ENCODE data around the gene SBF1. TPM values are rescaled to one million over a fixed set of nuclear protein-coding genes. Genes with fewer than 3 reads are reported as not detected.

Gene SBF1
- polyA plus RNA-seq, 1 donor (not counting 4 experiments of a cell fraction or from before 2014, with no cell fraction given) = 16.2 TPM

- Histone ChIP-seq H3K9ac (ENCODE audit: control insufficient read depth, extremely low read depth, insufficient read depth, low read length) (no peak overlapping the region), H4K20me1 (ENCODE audit: control insufficient read depth, extremely low read depth, insufficient read depth, low read length) (no peaks in the 10 kb centered on the region), H3K4me1 (ENCODE audit: control insufficient read depth, extremely low read depth, insufficient read depth, low read length) (peaks cover 16% of the 10 kb centered on the region), H3K4me2 (ENCODE audit: control insufficient read depth, extremely low read depth, insufficient read depth, low read depth, low read length) (no peak overlapping the region), H2AFZ (ENCODE audit: control insufficient read depth, low read length) (no peak overlapping the region), H3K9me3 (ENCODE audit: control insufficient read depth, low read depth, low read length) (no peaks in the 10 kb centered on the region), H3K36me3 (ENCODE audit: control insufficient read depth in 2 of 2, extremely low read depth in 1 of 2, insufficient read depth in 2 of 2, low read length in 2 of 2) (peaks cover 22 to 33% of the 10 kb centered on the region in 2 experiments), H3K9me1 (ENCODE audit: control insufficient read depth, extremely low read depth, insufficient read depth, low read length) (no peaks in the 10 kb centered on the region), H3K79me2 (ENCODE audit: control insufficient read depth, insufficient read depth, low read length) (peaks cover 24% of the 10 kb centered on the region), H3K27ac (ENCODE audit: control insufficient read depth, insufficient read depth, low read length) (no peak overlapping the region), H3K4me3 (ENCODE audit: control insufficient read depth in 2 of 3, extremely low read depth in 1 of 3, insufficient read depth in 2 of 3, low read depth in 1 of 3, low read length in 3 of 3) (no peak overlapping the region), H3K27me3 (ENCODE audit: control insufficient read depth, extremely low read depth, insufficient read depth, low read length) (no peaks in the 10 kb centered on the region)
- no peak for FAIRE-seq
- DNase-seq (ENCODE audit: low read depth, low spot score) = no peak
- dilution Hi-C loops (cut with MboI; ENCODE audit: extremely low pct_ligation_motif_present, low sequenced_read_pairs) = no loop called here
- no peak for TF ChIP-seq CTCF (optimal IDR thresholded peaks at IDR 0.05 in 1 of 3, IDR thresholded peaks at IDR 0.05 in 1 of 3, conservative IDR thresholded peaks at IDR 0.05 in 1 of 3; ENCODE audit: extremely low read depth in 1 of 3, insufficient read depth in 2 of 3, low read length in 3 of 3)
- TF ChIP-seq EZH2 (IDR thresholded peaks at IDR 0.05; ENCODE audit: low read length) = no peak
Measured at GRCh38 chr22:50522806-50523438, 48.1 kb upstream of the SBF1 start.

GRCh38 chr22:50522208-50522805 is 47.5 kb upstream of the SBF1 start:
- Histone ChIP-seq H3K79me2 (ENCODE audit: control insufficient read depth, insufficient read depth, low read length) (peaks cover 24% of the 10 kb centered on the region), H4K20me1 (ENCODE audit: control insufficient read depth, extremely low read depth, insufficient read depth, low read length) (no peaks in the 10 kb centered on the region), H3K9ac (ENCODE audit: control insufficient read depth, extremely low read depth, insufficient read depth, low read length) (no peak overlapping the region), H3K9me3 (ENCODE audit: control insufficient read depth, low read depth, low read length) (no peaks in the 10 kb centered on the region), H3K9me1 (ENCODE audit: control insufficient read depth, extremely low read depth, insufficient read depth, low read length) (no peaks in the 10 kb centered on the region), H3K36me3 (ENCODE audit: control insufficient read depth in 2 of 2, extremely low read depth in 1 of 2, insufficient read depth in 2 of 2, low read length in 2 of 2) (peaks cover 22 to 33% of the 10 kb centered on the region in 2 experiments), H3K27me3 (ENCODE audit: control insufficient read depth, extremely low read depth, insufficient read depth, low read length) (no peaks in the 10 kb centered on the region), H3K27ac (ENCODE audit: control insufficient read depth, insufficient read depth, low read length) (no peak overlapping the region), H3K4me3 (ENCODE audit: control insufficient read depth in 2 of 3, extremely low read depth in 1 of 3, insufficient read depth in 2 of 3, low read depth in 1 of 3, low read length in 3 of 3) (no peak overlapping the region), H3K4me1 (ENCODE audit: control insufficient read depth, extremely low read depth, insufficient read depth, low read length) (peaks cover 16% of the 10 kb centered on the region), H2AFZ (ENCODE audit: control insufficient read depth, low read length) (no peak overlapping the region), H3K4me2 (ENCODE audit: control insufficient read depth, extremely low read depth, insufficient read depth, low read depth, low read length) (no peak overlapping the region)
- DNase-seq (ENCODE audit: low read depth, low spot score) = no peak
- dilution Hi-C loops (cut with MboI; ENCODE audit: extremely low pct_ligation_motif_present, low sequenced_read_pairs) = no loop called here
- TF ChIP-seq EZH2 (IDR thresholded peaks at IDR 0.05; ENCODE audit: low read length) (no peak), CTCF (optimal IDR thresholded peaks at IDR 0.05 in 1 of 3, IDR thresholded peaks at IDR 0.05 in 1 of 3, conservative IDR thresholded peaks at IDR 0.05 in 1 of 3; ENCODE audit: extremely low read depth in 1 of 3, insufficient read depth in 2 of 3, low read length in 3 of 3) (no peak)
- FAIRE-seq = no peak

Data from keratinocyte (primary cell).